Pulmonary artery endothelial cell (primary cell): Measurements from ENCODE around the gene MFSD6. TPM values are rescaled to one million over a fixed set of nuclear protein-coding genes. Genes with fewer than 3 reads are reported as not detected.

Experiments
- total RNA-seq: library from RNA; depleted of rRNA; stranded (reverse); fragments of >200 nt; gene quantifications from 2 replicates; pipeline ENCODE4 v1.2.3, GENCODE V29; 2014

The MFSD6 gene
- total RNA-seq, 1 donor from 2014 or later, result 10.0 TPM

Other genes starting within 250 kb of the MFSD6 start
- gene HIBCH, start 88.5 kb upstream of the MFSD6 start, total RNA-seq, result 14.6 and 20.8 TPM in 2 replicates
- gene INPP1, start 64.8 kb upstream of the MFSD6 start, total RNA-seq, result 14.4 and 15.4 TPM in 2 replicates
- gene NEMP2, start 126.4 kb downstream of the MFSD6 start, total RNA-seq, result 3.5 and 4.7 TPM in 2 replicates
- 35.6 and 38.7 TPM in 2 replicates for gene NAB1, start 240.7 kb downstream of the MFSD6 start, total RNA-seq